Measurements from ENCODE around the gene POLR3H.

DNA sequence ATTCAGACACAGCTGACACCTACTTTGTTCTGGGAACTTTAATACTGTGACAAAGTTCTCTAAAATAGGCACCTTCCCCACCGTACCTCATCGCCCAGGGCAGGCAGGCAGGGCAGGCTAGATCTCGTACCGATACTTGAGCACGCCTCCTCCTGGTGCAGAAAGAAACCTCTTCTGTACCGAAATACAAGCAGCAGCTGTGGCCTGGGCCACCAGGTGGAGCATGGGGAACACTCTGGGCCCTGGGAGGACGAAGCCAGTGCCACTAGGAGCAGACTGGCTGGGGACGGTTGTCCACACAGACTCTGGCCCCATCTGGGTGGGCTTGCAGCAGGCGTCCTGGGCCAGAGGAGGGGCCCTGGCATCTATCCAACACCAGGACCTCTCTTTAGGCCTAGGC lies 32.6 kb upstream of the POLR3H start:
- TF ChIP-seq CTCF (IDR thresholded peaks at IDR 0.05; ENCODE audit: low read length) (peak; percentile 30), EZH2 (optimal IDR thresholded peaks at IDR 0.05; ENCODE audit: low read depth, low read length) (no peak), EZH2phosphoT487 (IDR thresholded peaks at IDR 0.05; ENCODE audit: low read length) (no peak)
